Measurements from ENCODE around the gene BLVRB. TPM values are rescaled to one million over a fixed set of nuclear protein-coding genes. Genes with fewer than 3 reads are reported as not detected.
A peak's percentile ranks its signal among the peaks of the same experiment; 100 is the strongest.
"Not testable (repeated sequence)": the region's sequence is repeated elsewhere in the genome, so short reads cannot be mapped to it uniquely, and the experiment has no call there.

The BLVRB gene
- total and polyA plus RNA-seq, 7 donors: 115 to 232 (median 197) TPM

- TF ChIP-seq POLR2AphosphoS5 (IDR thresholded peaks at IDR 0.05) (peak in 2 of 4 donors; percentile 21 to 22), EP300 (IDR thresholded peaks at IDR 0.05) (no peak), POLR2A (IDR thresholded peaks at IDR 0.05) (no peak)
- TF ChIP-seq, protein P1, sequence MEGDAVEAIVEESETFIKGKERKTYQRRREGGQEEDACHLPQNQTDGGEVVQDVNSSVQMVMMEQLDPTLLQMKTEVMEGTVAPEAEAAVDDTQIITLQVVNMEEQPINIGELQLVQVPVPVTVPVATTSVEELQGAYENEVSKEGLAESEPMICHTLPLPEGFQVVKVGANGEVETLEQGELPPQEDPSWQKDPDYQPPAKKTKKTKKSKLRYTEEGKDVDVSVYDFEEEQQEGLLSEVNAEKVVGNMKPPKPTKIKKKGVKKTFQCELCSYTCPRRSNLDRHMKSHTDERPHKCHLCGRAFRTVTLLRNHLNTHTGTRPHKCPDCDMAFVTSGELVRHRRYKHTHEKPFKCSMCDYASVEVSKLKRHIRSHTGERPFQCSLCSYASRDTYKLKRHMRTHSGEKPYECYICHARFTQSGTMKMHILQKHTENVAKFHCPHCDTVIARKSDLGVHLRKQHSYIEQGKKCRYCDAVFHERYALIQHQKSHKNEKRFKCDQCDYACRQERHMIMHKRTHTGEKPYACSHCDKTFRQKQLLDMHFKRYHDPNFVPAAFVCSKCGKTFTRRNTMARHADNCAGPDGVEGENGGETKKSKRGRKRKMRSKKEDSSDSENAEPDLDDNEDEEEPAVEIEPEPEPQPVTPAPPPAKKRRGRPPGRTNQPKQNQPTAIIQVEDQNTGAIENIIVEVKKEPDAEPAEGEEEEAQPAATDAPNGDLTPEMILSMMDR (IDR thresholded peaks at IDR 0.05): peak; percentile 78 to 93 (median 84)
- DNase-seq: peak; percentile 92
- Histone ChIP-seq H3K27me3 (no peaks in the 10 kb centered on the region), H3K36me3 (no peaks in the 10 kb centered on the region), H3K4me3 (peak overlapping the region; percentile 59 to 87 (median 70)), H3K4me1 (peaks cover 0 to 46% (median 36%) of the 10 kb centered on the region in 4 donors), H3K27ac (peak overlapping the region; percentile 88 to 96 (median 92)), H3K9me3 (no peaks in the 10 kb centered on the region)
- intact Hi-C loops (cut with DNase I): loop anchor here (2.0 to 5.0 kb wide), 5 partner anchors 20 to 157 kb away; partner anchors contain the start of genes LTBP4 and SERTAD3
- WGBS, 2 donors: 20 to 22% methylated on average over 11 of the region's 11 CpGs
Observed at GRCh38 chr19:40464059-40465024, 1.2 kb downstream of the BLVRB start.

GRCh38 chr19:40463587-40464037 lies 1.9 kb downstream of the BLVRB start:
- peak overlapping the region in 1 of 4 donors; percentile 66 for H3K4me3 ChIP-seq
- peak overlapping the region; percentile 88 to 96 (median 92) for H3K27ac ChIP-seq
- WGBS, 2 donors: 81 to 87% methylated on average over 12 of the region's 12 CpGs
- H3K9me3 ChIP-seq, H3K27me3 ChIP-seq, H3K36me3 ChIP-seq, DNase-seq: not testable (repeated sequence)
- intact Hi-C loops (cut with DNase I): loop anchor here (2.0 to 5.0 kb wide), 2 partner anchors 19 to 156 kb away; partner anchors contain the start of gene SERTAD3
- H3K4me1 ChIP-seq: peaks cover 0 to 46% (median 36%) of the 10 kb centered on the region in 4 donors

DNA sequence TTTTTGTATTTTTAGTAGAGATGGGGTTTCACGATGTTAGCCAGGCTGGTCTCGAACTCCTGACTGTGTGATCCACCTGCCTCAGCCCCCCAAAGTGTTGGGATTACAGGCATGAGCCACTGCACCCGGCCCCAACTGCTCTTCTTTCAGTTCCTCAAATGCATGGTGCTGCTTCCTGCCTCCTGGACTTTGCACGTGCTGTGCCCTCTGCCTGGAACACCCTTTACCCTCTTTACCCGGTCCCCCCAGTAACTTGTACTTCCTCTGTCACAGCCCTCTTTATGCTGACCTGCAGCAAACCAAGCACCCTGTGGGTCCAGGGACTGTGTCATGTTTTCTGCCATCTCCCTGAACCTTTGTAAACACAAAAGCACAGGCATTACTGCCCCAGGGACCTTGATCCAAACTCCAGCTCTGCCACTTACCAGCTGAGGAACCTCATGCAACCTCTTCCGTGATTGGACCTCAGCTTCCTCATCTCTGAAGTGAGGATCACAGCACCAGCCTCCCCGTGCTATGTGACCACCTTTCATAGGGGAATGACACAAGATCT lies 3.8 kb downstream of the BLVRB start:
- H3K4me3 ChIP-seq: no peak overlapping the region
- H3K36me3 ChIP-seq: peaks cover 0 to 20% (median 5%) of the 10 kb centered on the region in 4 donors
- TF ChIP-seq POLR2AphosphoS5 (IDR thresholded peaks at IDR 0.05) (no peak), POLR2A (IDR thresholded peaks at IDR 0.05) (no peak), EP300 (IDR thresholded peaks at IDR 0.05) (no peak)
- TF ChIP-seq, protein P1 (IDR thresholded peaks at IDR 0.05): no peak
- intact Hi-C loops (cut with DNase I): loop anchor here (5.0 kb wide), 1 partner anchor 154 kb away; no protein-coding TSS in a partner anchor
- peaks cover 0 to 39% (median 30%) of the 10 kb centered on the region in 4 donors for H3K4me1 ChIP-seq
- H3K9me3 ChIP-seq: no peaks in the 10 kb centered on the region
- peak overlapping the region in 2 of 4 donors; percentile 7 to 23 for H3K27ac ChIP-seq
- DNase-seq: peak; percentile 68
- H3K27me3 ChIP-seq: no peaks in the 10 kb centered on the region
- WGBS, 2 donors: 55 to 56% methylated on average over 7 of the region's 7 CpGs

DNA sequence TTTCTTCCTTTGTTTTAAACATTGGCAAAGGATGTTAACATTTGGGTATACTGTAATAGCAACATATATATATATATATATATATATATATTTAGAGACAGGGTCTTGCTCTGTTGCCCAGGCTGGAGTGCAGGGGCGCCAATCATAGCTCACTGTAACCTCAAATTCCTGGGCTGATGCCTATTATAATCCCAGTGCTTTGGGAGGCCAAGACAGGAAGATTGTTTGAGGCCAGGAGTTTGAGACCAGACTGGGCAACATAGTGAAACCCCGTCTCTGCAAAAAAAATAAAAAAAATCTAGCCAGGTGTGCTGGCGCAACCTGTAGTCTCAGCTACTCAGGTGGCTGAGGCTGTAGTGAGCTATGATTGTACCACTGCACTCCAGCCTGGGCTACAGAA lies 5.4 kb downstream of the BLVRB start:
- peaks cover 0 to 30% (median 20%) of the 10 kb centered on the region in 4 donors for H3K4me1 ChIP-seq
- H3K27ac ChIP-seq: no peak overlapping the region
- no peak for DNase-seq
- 87 to 92% methylated on average over 3 of the region's 3 CpGs for WGBS, 2 donors
- TF ChIP-seq EP300 (IDR thresholded peaks at IDR 0.05): no peak
- no peak for TF ChIP-seq POLR2AphosphoS5 (IDR thresholded peaks at IDR 0.05)
- no peak for TF ChIP-seq POLR2A (IDR thresholded peaks at IDR 0.05)
- TF ChIP-seq, protein P1 (IDR thresholded peaks at IDR 0.05): no peak
- no peak overlapping the region for H3K4me3 ChIP-seq
- intact Hi-C loops (cut with DNase I): loop anchor here (5.0 kb wide), 1 partner anchor 153 kb away; no protein-coding TSS in a partner anchor
- no peaks in the 10 kb centered on the region for H3K9me3 ChIP-seq
- H3K27me3 ChIP-seq: no peaks in the 10 kb centered on the region
- peaks cover 0 to 30% (median 5%) of the 10 kb centered on the region in 4 donors for H3K36me3 ChIP-seq

GRCh38 chr19:40458597-40458974 lies 7.0 kb downstream of the BLVRB start:
- 94 to 98% methylated on average over 3 of the region's 3 CpGs for WGBS, 2 donors
- no peak overlapping the region for H3K4me3 ChIP-seq
- no peaks in the 10 kb centered on the region for H3K27me3 ChIP-seq
- no peak for DNase-seq
- H3K9me3 ChIP-seq: no peaks in the 10 kb centered on the region
- H3K27ac ChIP-seq: no peak overlapping the region
- H3K36me3 ChIP-seq: peaks cover 0 to 37% (median 5%) of the 10 kb centered on the region in 4 donors
- TF ChIP-seq POLR2A (IDR thresholded peaks at IDR 0.05): no peak
- H3K4me1 ChIP-seq: peaks cover 0 to 15% (median 4%) of the 10 kb centered on the region in 4 donors
- intact Hi-C loops (cut with DNase I): no loop called here
